GM04503 (cell line): ENCODE measurements around the gene SEMA5A.

Experiments
- DNase-seq: peaks from one replicate; pipeline ENCODE4 v3.0.0-alpha.2; 2012; ENCODE audit warnings: low read depth

SEMA5A gene

GRCh38 chr5:9278921-9279603 lies 266.8 kb downstream of the SEMA5A start:
- no peak for DNase-seq

- no peak for DNase-seq
Observed at GRCh38 chr5:9269014-9269413, 276.9 kb downstream of the SEMA5A start.

GRCh38 chr5:9268226-9268625 lies 277.6 kb downstream of the SEMA5A start:
- no peak for DNase-seq

- DNase-seq = peak; percentile 86
Observed at GRCh38 chr5:9265441-9266287, 280.2 kb downstream of the SEMA5A start.

GRCh38 chr5:9264301-9264700 lies 281.6 kb downstream of the SEMA5A start:
- no peak for DNase-seq

- DNase-seq = no peak
Observed at GRCh38 chr5:9263656-9264055, 282.2 kb downstream of the SEMA5A start.

- DNase-seq = no peak
Observed at GRCh38 chr5:9251379-9251980, 294.4 kb downstream of the SEMA5A start.

GRCh38 chr5:9249231-9249630 lies 296.6 kb downstream of the SEMA5A start:
- no peak for DNase-seq

GRCh38 chr5:9245071-9245470 lies 300.8 kb downstream of the SEMA5A start:
- DNase-seq = no peak

- no peak for DNase-seq
Observed at GRCh38 chr5:9244417-9244816, 301.5 kb downstream of the SEMA5A start.

- DNase-seq = no peak
Observed at GRCh38 chr5:9241479-9242305, 304.2 kb downstream of the SEMA5A start.

- no peak for DNase-seq
Observed at GRCh38 chr5:9240431-9240830, 305.4 kb downstream of the SEMA5A start.

GRCh38 chr5:9239626-9240025 lies 306.2 kb downstream of the SEMA5A start:
- DNase-seq = no peak

GRCh38 chr5:9239071-9239470 lies 306.8 kb downstream of the SEMA5A start:
- peak; percentile 72 for DNase-seq

GRCh38 chr5:9233712-9234111 lies 312.2 kb downstream of the SEMA5A start:
- peak; percentile 46 for DNase-seq

GRCh38 chr5:9233035-9233434 lies 312.8 kb downstream of the SEMA5A start:
- DNase-seq = no peak

GRCh38 chr5:9231842-9232241 lies 314.0 kb downstream of the SEMA5A start:
- DNase-seq = no peak

- no peak for DNase-seq
Observed at GRCh38 chr5:9230355-9230754, 315.5 kb downstream of the SEMA5A start.

GRCh38 chr5:9226016-9226536 lies 319.8 kb downstream of the SEMA5A start:
- DNase-seq = no peak

GRCh38 chr5:9222054-9222976 lies 323.6 kb downstream of the SEMA5A start:
- DNase-seq = no peak

GRCh38 chr5:9218358-9218757 lies 327.5 kb downstream of the SEMA5A start:
- DNase-seq = no peak
